D721Med (cell line): Measurements from ENCODE around the gene KRT86.

Source experiments
- DNase-seq: peaks from one replicate; pipeline ENCODE4 v3.0.0; 2011; ENCODE audit warnings: low spot score; ENCODE audit not compliant: insufficient read length
- FAIRE-seq: peaks from 2 replicates; lab custom pipeline; 2011; peaks lifted over from hg19 to GRCh38; lab: Jason Lieb, UNC
- TF ChIP-seq, protein P1 (sequence below): IDR thresholded peaks from 2 replicates; pipeline ENCODE4 v1.5.1; 2012; ENCODE audit warnings: mild to moderate bottlenecking, control low read depth; ENCODE audit not compliant: insufficient read depth; ENCODE audit errors: missing control alignments

The KRT86 gene

DNA sequence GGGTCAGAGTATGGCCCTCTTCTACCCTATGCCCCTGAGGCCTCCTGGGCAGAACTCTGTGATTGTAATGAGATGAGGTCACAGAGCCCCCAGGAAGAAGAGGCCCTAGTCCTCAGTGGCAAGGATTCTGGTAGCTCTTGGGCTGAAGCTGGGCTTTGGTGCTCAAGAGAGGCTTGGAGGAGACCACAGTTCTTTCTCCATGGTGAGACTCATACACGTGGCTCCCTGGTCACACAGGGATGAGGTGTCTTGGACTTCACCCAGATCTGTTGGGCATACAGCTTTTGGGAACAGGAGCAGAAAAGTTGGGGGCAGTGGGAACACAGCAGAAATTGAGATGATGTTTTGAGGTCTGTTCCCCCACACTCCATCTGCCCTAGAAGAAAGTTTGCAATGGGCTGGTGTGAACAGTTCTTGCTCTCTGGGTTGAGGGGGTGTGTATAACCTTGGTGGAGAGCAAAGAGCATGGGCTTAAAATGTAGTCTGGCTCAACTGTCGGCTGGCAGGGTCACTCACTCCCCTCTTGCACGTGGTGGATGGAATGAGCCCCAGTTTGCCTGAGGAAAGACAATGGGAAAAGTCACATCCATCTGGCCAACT lies at the start of gene KRT86:
Gene KRT86, plus strand, starts transcription at position 125 of the 600 bp plus-strand sequence. CDS start 27,272 bp downstream, outside the sequence.
- DNase-seq (no peak), FAIRE-seq (no peak)
- TF ChIP-seq, protein P1, sequence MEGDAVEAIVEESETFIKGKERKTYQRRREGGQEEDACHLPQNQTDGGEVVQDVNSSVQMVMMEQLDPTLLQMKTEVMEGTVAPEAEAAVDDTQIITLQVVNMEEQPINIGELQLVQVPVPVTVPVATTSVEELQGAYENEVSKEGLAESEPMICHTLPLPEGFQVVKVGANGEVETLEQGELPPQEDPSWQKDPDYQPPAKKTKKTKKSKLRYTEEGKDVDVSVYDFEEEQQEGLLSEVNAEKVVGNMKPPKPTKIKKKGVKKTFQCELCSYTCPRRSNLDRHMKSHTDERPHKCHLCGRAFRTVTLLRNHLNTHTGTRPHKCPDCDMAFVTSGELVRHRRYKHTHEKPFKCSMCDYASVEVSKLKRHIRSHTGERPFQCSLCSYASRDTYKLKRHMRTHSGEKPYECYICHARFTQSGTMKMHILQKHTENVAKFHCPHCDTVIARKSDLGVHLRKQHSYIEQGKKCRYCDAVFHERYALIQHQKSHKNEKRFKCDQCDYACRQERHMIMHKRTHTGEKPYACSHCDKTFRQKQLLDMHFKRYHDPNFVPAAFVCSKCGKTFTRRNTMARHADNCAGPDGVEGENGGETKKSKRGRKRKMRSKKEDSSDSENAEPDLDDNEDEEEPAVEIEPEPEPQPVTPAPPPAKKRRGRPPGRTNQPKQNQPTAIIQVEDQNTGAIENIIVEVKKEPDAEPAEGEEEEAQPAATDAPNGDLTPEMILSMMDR: no peak

DNA sequence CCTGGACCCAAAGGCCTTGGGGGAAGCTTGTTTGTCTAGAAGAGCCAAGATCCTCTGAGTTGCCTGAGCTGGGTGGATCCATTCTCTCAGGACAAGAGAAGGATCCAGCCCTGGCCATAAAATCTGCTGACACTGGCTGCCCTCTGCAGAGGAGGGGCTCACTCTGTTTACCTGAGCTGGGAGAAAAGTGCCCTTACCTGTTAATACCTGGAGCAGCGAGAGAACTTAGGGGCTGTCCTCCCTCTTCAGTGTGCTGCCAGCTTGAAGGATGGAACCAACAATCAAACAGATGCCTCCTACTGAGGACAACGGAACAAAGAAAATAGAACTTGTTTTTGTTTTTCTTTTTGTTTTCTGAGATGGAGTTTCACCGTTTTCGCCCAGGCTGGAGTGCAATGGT lies 48.7 kb upstream of the KRT86 start:
- no peak for DNase-seq
- FAIRE-seq: no peak
- TF ChIP-seq, protein P1: no peak

DNA sequence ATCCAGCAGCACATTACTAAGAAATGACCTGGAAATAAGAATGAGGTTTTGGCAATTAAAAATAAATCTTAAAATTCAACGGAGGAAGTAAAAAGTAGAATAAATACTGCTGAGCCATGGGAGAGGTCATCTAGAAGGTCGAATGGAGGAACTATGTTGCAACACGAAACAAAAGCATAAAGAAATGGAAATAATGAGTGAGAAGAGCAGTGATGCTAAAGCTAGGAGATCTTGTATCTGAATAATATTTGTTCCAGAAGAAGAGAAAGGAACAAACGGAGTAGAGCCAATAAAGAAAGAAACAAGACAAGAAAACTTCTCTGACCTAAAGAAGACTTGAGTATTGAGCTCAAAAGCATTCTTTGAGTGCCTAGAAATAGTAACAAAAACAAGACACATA lies 48.0 kb upstream of the KRT86 start:
- no peak for DNase-seq
- no peak for FAIRE-seq
- TF ChIP-seq, protein P1: no peak

DNA sequence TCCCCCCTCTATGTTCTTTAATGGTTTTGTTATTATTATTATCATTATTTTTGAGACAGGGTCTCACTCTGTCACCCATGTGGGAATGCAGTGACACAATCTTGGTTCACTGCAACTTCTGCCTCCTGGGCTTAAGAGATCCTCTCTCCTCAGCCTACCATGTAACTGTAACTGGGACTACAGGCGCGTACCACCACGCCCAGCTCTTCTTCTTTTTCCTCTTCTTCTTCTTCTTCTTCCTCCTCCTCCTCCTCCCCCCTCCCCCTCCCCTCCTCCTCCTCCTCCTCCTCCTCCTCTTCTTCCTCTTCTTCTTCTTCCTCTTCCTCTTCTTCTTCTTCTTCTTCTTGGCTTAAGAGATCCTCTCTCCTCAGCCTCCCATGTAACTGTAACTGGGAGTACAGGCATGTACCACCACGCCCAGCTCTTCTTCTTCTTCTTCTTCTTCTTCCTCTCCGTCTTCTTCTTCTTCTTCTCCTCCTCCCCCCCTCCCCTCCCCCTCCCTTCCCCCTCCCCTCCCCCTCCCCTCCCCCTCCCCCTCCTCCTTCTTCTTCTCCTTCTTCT lies 46.8 kb upstream of the KRT86 start:
- TF ChIP-seq, protein P1: no peak
- no peak for FAIRE-seq
- DNase-seq: no peak

DNA sequence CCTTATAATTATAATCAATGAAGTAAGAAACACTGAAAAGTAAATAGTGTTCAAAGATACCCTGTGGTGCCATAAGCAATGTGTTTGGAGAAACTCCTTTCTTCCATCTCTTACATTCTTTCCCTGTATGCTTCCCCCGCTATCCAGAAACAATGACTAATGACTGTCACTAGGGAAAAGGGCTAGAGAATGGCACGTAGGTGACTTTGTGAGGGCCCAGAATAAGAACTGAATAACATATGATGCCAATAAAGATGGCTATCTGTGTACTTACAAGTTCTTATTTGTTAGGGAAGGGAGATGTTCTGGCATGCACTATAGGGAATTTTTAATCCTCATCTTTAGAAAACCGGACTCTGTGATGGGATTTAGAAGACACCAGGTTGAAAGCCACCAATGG lies 46.1 kb upstream of the KRT86 start:
- FAIRE-seq (no peak), DNase-seq (no peak)
- TF ChIP-seq, protein P1: no peak

DNA sequence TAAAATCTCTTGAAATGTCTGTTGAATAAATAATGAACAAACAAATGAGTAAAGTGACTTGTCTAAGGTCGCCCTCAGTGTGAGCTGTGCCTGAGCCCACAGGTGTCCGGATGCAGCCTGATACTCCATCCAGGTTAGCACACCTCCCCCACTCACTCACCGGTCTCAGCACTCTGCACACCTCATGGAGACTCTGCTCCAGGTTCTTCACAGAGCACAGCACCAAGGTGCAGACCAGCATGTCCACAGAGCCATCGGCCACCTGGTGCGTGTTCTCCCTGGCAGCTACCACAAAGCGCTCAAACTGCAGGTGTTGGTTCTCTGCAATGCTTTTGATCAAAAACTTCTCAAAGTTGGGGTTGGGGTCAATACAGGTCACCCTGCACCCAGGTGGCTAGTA lies 45.5 kb upstream of the KRT86 start:
- FAIRE-seq (no peak), DNase-seq (no peak)
- TF ChIP-seq, protein P1: no peak

DNA sequence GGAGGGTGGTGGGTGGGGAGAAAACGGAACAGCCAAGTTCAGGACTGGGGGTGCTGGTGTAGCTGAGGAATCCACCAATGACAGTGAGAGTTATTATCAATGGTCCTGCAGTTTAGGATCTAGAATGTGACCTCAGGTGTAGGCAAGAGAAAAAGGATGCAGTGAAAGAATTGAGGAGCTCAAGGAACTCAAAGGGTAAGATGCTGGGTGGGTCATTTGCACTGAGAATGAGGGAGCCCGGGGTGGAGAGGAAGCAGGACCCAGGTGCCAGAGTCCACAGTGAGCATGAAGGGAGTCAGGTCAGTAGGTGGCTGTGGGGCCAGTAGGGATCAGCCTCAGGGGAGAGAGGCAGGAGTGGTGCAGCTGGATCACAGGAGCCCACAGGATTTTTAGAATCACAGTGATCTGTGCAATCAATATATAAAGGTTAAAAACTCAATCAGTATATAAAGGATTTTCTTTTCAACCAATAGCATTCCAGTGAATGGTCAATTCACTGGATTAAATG lies 44.6 kb upstream of the KRT86 start:
- FAIRE-seq (no peak), DNase-seq (no peak)

More for the DNA sequence above, 44.6 kb upstream of the KRT86 start:
- TF ChIP-seq, protein P1: no peak
